Right hindlimb (tissue), 1 donor: ENCODE data around the gene CAMK1G.
A peak's percentile ranks its signal among the peaks of the same experiment; 100 is the strongest.

Experiments used
- DNase-seq: peaks from one replicate; pipeline ENCODE4 v3.0.0-alpha.2; 2018

Gene CAMK1G

GRCh38 chr1:209643285-209644020, 59.9 kb downstream of the CAMK1G start:
- peak; percentile 79 for DNase-seq

- DNase-seq = no peak
These were observed 62.3 kb downstream of the CAMK1G start for GRCh38 chr1:209645574-209646452.

GRCh38 chr1:209646558-209646957, 63.0 kb downstream of the CAMK1G start:
- DNase-seq = no peak

GRCh38 chr1:209647156-209647555, 63.6 kb downstream of the CAMK1G start:
- no peak for DNase-seq

- DNase-seq = no peak
These were observed 64.8 kb downstream of the CAMK1G start for GRCh38 chr1:209648346-209648745.

- no peak for DNase-seq
These were observed 65.6 kb downstream of the CAMK1G start for GRCh38 chr1:209648931-209649776.

GRCh38 chr1:209650454-209650853, 66.9 kb downstream of the CAMK1G start:
- no peak for DNase-seq

GRCh38 chr1:209651138-209651587, 67.6 kb downstream of the CAMK1G start:
- no peak for DNase-seq

- no peak for DNase-seq
These were observed 68.7 kb downstream of the CAMK1G start, which contains the start of gene LAMB3 for GRCh38 chr1:209652121-209652735. Gene LAMB3 (minus strand): TSS chr1:209652425. CDS start chr1:209650944, 1,481 bp downstream.

GRCh38 chr1:209652873-209653401, 69.4 kb downstream of the CAMK1G start:
- peak; percentile 80 for DNase-seq

GRCh38 chr1:209653915-209654351, 70.4 kb downstream of the CAMK1G start:
- DNase-seq = no peak

- no peak for DNase-seq
These were observed 72.1 kb downstream of the CAMK1G start for GRCh38 chr1:209655411-209656231.

GRCh38 chr1:209657140-209657879, 73.8 kb downstream of the CAMK1G start:
- no peak for DNase-seq

GRCh38 chr1:209657918-209658317, 74.4 kb downstream of the CAMK1G start:
- DNase-seq = no peak

GRCh38 chr1:209659909-209660308, 76.4 kb downstream of the CAMK1G start:
- DNase-seq = no peak

GRCh38 chr1:209661071-209661470, 77.6 kb downstream of the CAMK1G start:
- DNase-seq = no peak

GRCh38 chr1:209662879-209663327, 79.4 kb downstream of the CAMK1G start:
- DNase-seq = no peak
